GM12865 (cell line): ENCODE measurements around the gene EBNA1BP2.
"Not testable (repeated sequence)": the region's sequence is repeated elsewhere in the genome, so short reads cannot be mapped to it uniquely, and the experiment has no call there.

Source experiments
- DNase-seq: peaks from one replicate; pipeline ENCODE4 v3.0.0; 2010; ENCODE audit warnings: low read depth
- H3K4me3 ChIP-seq: 2 replicates; pipeline ENCODE4 v1.5.1; 2011; ENCODE audit warnings: mild to moderate bottlenecking, low read depth, low read length, control low read depth
- CTCF ChIP-seq: IDR thresholded peaks from 2 replicates; pipeline ENCODE4 v1.5.1; 2011; ENCODE audit warnings: low read length, control low read depth, low read depth, inconsistent platforms; ENCODE audit not compliant: insufficient read depth; ENCODE audit errors: missing control alignments

Gene EBNA1BP2

GRCh38 chr1:43171876-43172526 is at the start of gene EBNA1BP2, which contains the start of gene CFAP57:
Gene EBNA1BP2, minus strand, starts transcription at chr1:43172290. Its CDS starts 172 bp downstream, at chr1:43172118.
Gene CFAP57, plus strand, starts transcription at chr1:43172330. Its CDS starts 424 bp downstream, at chr1:43172754.
- DNase-seq, result peak; percentile 95
- peak within 1 kb of the TSS; percentile 75 for H3K4me3 ChIP-seq
- TF ChIP-seq CTCF, result no peak

- TF ChIP-seq CTCF, result no peak
- DNase-seq, result no peak
- no peak overlapping the region; the same call in 1 of the 2 replicates for H3K4me3 ChIP-seq
Observed at GRCh38 chr1:43221797-43222196, 49.7 kb upstream of the EBNA1BP2 start.

GRCh38 chr1:43220905-43221778 is 49.1 kb upstream of the EBNA1BP2 start:
- no peak overlapping the region; the same call in 1 of the 2 replicates for H3K4me3 ChIP-seq
- no peak for TF ChIP-seq CTCF
- DNase-seq, result peak; percentile 84

GRCh38 chr1:43217747-43218146 is 45.7 kb upstream of the EBNA1BP2 start:
- H3K4me3 ChIP-seq, result no peak overlapping the region
- no peak for TF ChIP-seq CTCF
- DNase-seq, result no peak

- no peak for TF ChIP-seq CTCF
Observed at GRCh38 chr1:43214501-43215444, 42.7 kb upstream of the EBNA1BP2 start.

GRCh38 chr1:43208277-43208676 is 36.2 kb upstream of the EBNA1BP2 start:
- DNase-seq, H3K4me3 ChIP-seq: not testable (repeated sequence)

More at GRCh38 chr1:43214501-43215444, 42.7 kb upstream of the EBNA1BP2 start:
- no peak overlapping the region for H3K4me3 ChIP-seq
- no peak for DNase-seq
